Mesenchymal stem cell (in vitro differentiated cells and primary cell): ENCODE results near the gene APLNR.

Experiments used
- DNase-seq: peaks from one replicate; pipeline ENCODE4 v3.0.0-alpha.2; 2013
- H2AFZ ChIP-seq: one replicate; pipeline ENCODE4 v1.6.1; 2013; ENCODE audit warnings: low read depth, mild to moderate bottlenecking, control low read depth, inconsistent platforms, low read length, moderate library complexity
- H2AK5ac ChIP-seq: 2 replicates; pipeline ENCODE4 v1.6.1; 2013; ENCODE audit warnings: low read length, moderate library complexity, mild to moderate bottlenecking, inconsistent platforms; ENCODE audit not compliant: severe bottlenecking
- H2BK120ac ChIP-seq: one replicate; pipeline ENCODE4 v1.6.1; 2013; ENCODE audit warnings: low read depth, mild to moderate bottlenecking, inconsistent platforms, low read length, moderate library complexity
- H2BK12ac ChIP-seq, 2 experiments: one replicate each; pipeline ENCODE4 v1.6.1; 2013; ENCODE audit warnings: inconsistent platforms in 2 of 2, low read length in 2 of 2, mild to moderate bottlenecking in 2 of 2, moderate library complexity in 2 of 2, control low read depth in 1 of 2
- H2BK15ac ChIP-seq: one replicate; pipeline ENCODE4 v1.6.1; 2013; ENCODE audit warnings: mild to moderate bottlenecking, low read depth, inconsistent platforms; ENCODE audit not compliant: poor library complexity, severe bottlenecking
- H2BK5ac ChIP-seq: 2 replicates; pipeline ENCODE4 v1.6.1; 2013; ENCODE audit warnings: low read depth, mild to moderate bottlenecking, low read length, control low read depth, inconsistent platforms; ENCODE audit not compliant: poor library complexity, severe bottlenecking
- H3K14ac ChIP-seq, 2 experiments: one replicate each; pipeline ENCODE4 v1.6.1; 2013; ENCODE audit warnings: inconsistent platforms in 2 of 2, low read length in 2 of 2, control low read depth in 1 of 2, mild to moderate bottlenecking in 1 of 2, moderate library complexity in 1 of 2
- H3K18ac ChIP-seq, 2 experiments: one replicate each; pipeline ENCODE4 v1.6.1; 2013; ENCODE audit warnings: inconsistent platforms in 2 of 2, low read length in 2 of 2, control low read depth in 1 of 2, low read depth in 1 of 2, mild to moderate bottlenecking in 1 of 2
- H3K23ac ChIP-seq, 2 experiments: one replicate each; pipeline ENCODE4 v1.6.1; 2013; ENCODE audit warnings: inconsistent platforms in 2 of 2, low read length in 2 of 2, mild to moderate bottlenecking in 2 of 2, moderate library complexity in 2 of 2, control low read depth in 1 of 2
- H3K27ac ChIP-seq: 2 replicates; pipeline ENCODE4 v1.5.1; 2013; ENCODE audit warnings: mild to moderate bottlenecking, moderate library complexity, low read length, control low read depth, inconsistent platforms; ENCODE audit not compliant: poor library complexity, severe bottlenecking
- H3K27me3 ChIP-seq, 2 experiments: 2 replicates each; pipeline versions ENCODE4 v1.6.1 to v1.7.0; 2013; ENCODE audit warnings: low read length in 2 of 2, mild to moderate bottlenecking in 2 of 2, moderate library complexity in 2 of 2, control low read depth in 1 of 2, inconsistent platforms in 1 of 2; ENCODE audit not compliant: control insufficient read depth in 1 of 2, insufficient read depth in 1 of 2
- H3K36me3 ChIP-seq, 2 experiments: 2 replicates each; pipeline versions ENCODE4 v1.6.1 to v1.7.0; 2013; ENCODE audit warnings: low read length in 2 of 2, control low read depth in 1 of 2, inconsistent platforms in 1 of 2, low read depth in 1 of 2, mild to moderate bottlenecking in 1 of 2; ENCODE audit not compliant: insufficient read depth in 2 of 2, control insufficient read depth in 1 of 2
- H3K4ac ChIP-seq, 2 experiments: one replicate each; pipeline ENCODE4 v1.6.1; 2013; ENCODE audit warnings: inconsistent platforms in 2 of 2, low read length in 2 of 2, mild to moderate bottlenecking in 2 of 2, moderate library complexity in 2 of 2, control low read depth in 1 of 2, low read depth in 1 of 2
- H3K4me1 ChIP-seq: 2 replicates; pipeline ENCODE4 v1.6.1; 2013; ENCODE audit warnings: low read depth, low read length, control low read depth; ENCODE audit not compliant: control insufficient read depth, insufficient read depth
- H3K4me2 ChIP-seq: 2 replicates; pipeline ENCODE4 v1.6.1; 2013; ENCODE audit warnings: low read length, mild to moderate bottlenecking, inconsistent platforms; ENCODE audit not compliant: poor library complexity, severe bottlenecking
- H3K4me3 ChIP-seq, 2 experiments: 2 replicates each; pipeline versions ENCODE4 v1.5.1 to v1.7.0; 2013; ENCODE audit warnings: low read length in 2 of 2, mild to moderate bottlenecking in 2 of 2, control low read depth in 1 of 2, low read depth in 1 of 2; ENCODE audit not compliant: insufficient read depth in 1 of 2
- H3K79me1 ChIP-seq: replicated peaks from 2 replicates; pipeline ENCODE4 v1.6.1; 2013; ENCODE audit warnings: mild to moderate bottlenecking, control low read depth, low read length, inconsistent platforms; ENCODE audit not compliant: poor library complexity, severe bottlenecking
- H3K9ac ChIP-seq: 2 replicates; pipeline ENCODE4 v1.7.0; 2013; ENCODE audit warnings: mild to moderate bottlenecking, low read length, moderate library complexity
- H3K9me3 ChIP-seq: 2 replicates; pipeline ENCODE4 v1.7.0; 2013; ENCODE audit warnings: mild to moderate bottlenecking, low read length; ENCODE audit not compliant: control insufficient read depth
- H4K8ac ChIP-seq: one replicate; pipeline ENCODE4 v1.6.1; 2013; ENCODE audit warnings: inconsistent platforms, mild to moderate bottlenecking, low read length, moderate library complexity
- H4K91ac ChIP-seq: one replicate; pipeline ENCODE4 v1.6.1; 2013; ENCODE audit warnings: mild to moderate bottlenecking, low read length, inconsistent platforms
- WGBS: methylation state at CpG from one replicate; pipeline ENCODE4 v1.1.7; 2013; ENCODE audit warnings: mixed read lengths; 5-methylcytosine and 5-hydroxymethylcytosine counted together

APLNR gene

GRCh38 chr11:57260937-57261783, 24.1 kb upstream of the APLNR start:
- Histone ChIP-seq H3K14ac (no peak overlapping the region), H2BK15ac (no peak overlapping the region), H2BK120ac (no peak overlapping the region), H3K36me3 (no peaks in the 10 kb centered on the region), H3K9ac (no peak overlapping the region), H3K4ac (no peak overlapping the region), H3K79me1 (no peaks in the 10 kb centered on the region), H2BK5ac (no peak overlapping the region), H3K4me3 (no peak overlapping the region), H3K9me3 (peaks cover 7% of the 10 kb centered on the region), H3K27ac (no peak overlapping the region), H2AFZ (no peak overlapping the region), H2AK5ac (no peak overlapping the region), H2BK12ac (no peak overlapping the region), H4K8ac (no peak overlapping the region), H3K23ac (no peak overlapping the region), H3K18ac (no peak overlapping the region), H3K27me3 (no peaks in the 10 kb centered on the region), H3K4me1 (no peaks in the 10 kb centered on the region), H3K4me2 (no peak overlapping the region), H4K91ac (no peak overlapping the region)
- 61% methylated on average over 5 of the region's 5 CpGs for WGBS
- DNase-seq: no peak

GRCh38 chr11:57256119-57256518, 19.1 kb upstream of the APLNR start:
- Histone ChIP-seq H3K23ac (no peak overlapping the region), H3K27ac (no peak overlapping the region)

GRCh38 chr11:57255618-57256017, 18.6 kb upstream of the APLNR start:
- Histone ChIP-seq H2BK15ac (no peak overlapping the region), H3K9ac (no peak overlapping the region), H2BK12ac (no peak overlapping the region), H3K23ac (no peak overlapping the region), H2BK5ac (no peak overlapping the region), H2AK5ac (no peak overlapping the region), H3K4me3 (no peak overlapping the region), H3K4ac (no peak overlapping the region), H3K36me3 (no peaks in the 10 kb centered on the region), H3K27ac (no peak overlapping the region), H3K14ac (no peak overlapping the region), H4K91ac (no peak overlapping the region), H4K8ac (no peak overlapping the region), H2BK120ac (no peak overlapping the region), H3K4me2 (no peak overlapping the region), H3K79me1 (no peaks in the 10 kb centered on the region), H3K4me1 (no peaks in the 10 kb centered on the region), H2AFZ (no peak overlapping the region), H3K9me3 (peaks cover 4% of the 10 kb centered on the region), H3K18ac (no peak overlapping the region), H3K27me3 (peaks cover 0 to 28% of the 10 kb centered on the region in 2 experiments)
- DNase-seq: no peak
- 0% methylated on average over 1 of the region's 1 CpG for WGBS

More at GRCh38 chr11:57256119-57256518, 19.1 kb upstream of the APLNR start:
- Histone ChIP-seq H3K18ac (no peak overlapping the region), H3K4me2 (no peak overlapping the region), H3K79me1 (no peaks in the 10 kb centered on the region), H4K91ac (no peak overlapping the region), H3K9me3 (peaks cover 4% of the 10 kb centered on the region), H3K27me3 (peaks cover 0 to 24% of the 10 kb centered on the region in 2 experiments), H2BK120ac (no peak overlapping the region), H2BK5ac (no peak overlapping the region), H3K4ac (no peak overlapping the region), H2AFZ (no peak overlapping the region), H3K4me3 (no peak overlapping the region), H3K4me1 (no peaks in the 10 kb centered on the region), H3K36me3 (no peaks in the 10 kb centered on the region), H4K8ac (no peak overlapping the region), H2BK12ac (no peak overlapping the region), H2BK15ac (no peak overlapping the region), H3K9ac (no peak overlapping the region), H3K14ac (no peak overlapping the region), H2AK5ac (no peak overlapping the region)
- DNase-seq: no peak

- H3K9ac ChIP-seq: no peak overlapping the region
- no peaks in the 10 kb centered on the region for H3K4me1 ChIP-seq
- no peak overlapping the region for H3K4me2 ChIP-seq
- no peak overlapping the region for H3K23ac ChIP-seq
- DNase-seq: no peak
- no peak overlapping the region for H2BK15ac ChIP-seq
- H3K79me1 ChIP-seq: no peaks in the 10 kb centered on the region
- no peak overlapping the region for H2BK120ac ChIP-seq
- no peak overlapping the region for H2BK12ac ChIP-seq
- H2AK5ac ChIP-seq: no peak overlapping the region
- no peak overlapping the region for H3K14ac ChIP-seq
- H4K91ac ChIP-seq: no peak overlapping the region
- H3K27ac ChIP-seq: no peak overlapping the region
- H3K9me3 ChIP-seq: peaks cover 4% of the 10 kb centered on the region
- H3K18ac ChIP-seq: no peak overlapping the region
- peaks cover 0 to 28% of the 10 kb centered on the region in 2 experiments for H3K27me3 ChIP-seq
- no peak overlapping the region for H3K4me3 ChIP-seq
- H3K4ac ChIP-seq: no peak overlapping the region
- H2BK5ac ChIP-seq: no peak overlapping the region
- H4K8ac ChIP-seq: no peak overlapping the region
- no peaks in the 10 kb centered on the region for H3K36me3 ChIP-seq
- H2AFZ ChIP-seq: no peak overlapping the region
Measured at GRCh38 chr11:57254631-57255030, 17.6 kb upstream of the APLNR start.
